Calu3 (cell line): ENCODE data around the gene IFNA4. TPM values are rescaled to one million over a fixed set of nuclear protein-coding genes. Genes with fewer than 3 reads are reported as not detected.
"Not testable (repeated sequence)": the region's sequence is repeated elsewhere in the genome, so short reads cannot be mapped to it uniquely, and the experiment has no call there.

ENCODE experiments used
- BruUV-seq: library from RNA; stranded (reverse); fragments of 400-500 nt; replicated peaks from 2 replicates; lab custom pipeline; 2021; lab: Mats Ljungman, UMichigan
- CTCF ChIA-PET: fragments of 300-600 bp; sonication (Branson Sonifier 250); formaldehyde crosslinking; loops from one replicate; lab custom pipeline; 2022; ENCODE audit warnings: antibody characterized with exemption; lab: Charles Lee
- DNase-seq: peaks from one replicate; pipeline ENCODE4 v3.0.0; 2022
- H3K27ac Mint-ChIP-seq: one replicate; pipeline ENCODE4 v1.8.0; 2022; ENCODE audit warnings: mixed read lengths; ENCODE audit not compliant: unreplicated experiment
- H3K27me3 Mint-ChIP-seq: one replicate; pipeline ENCODE4 v1.8.0; 2022; ENCODE audit warnings: mixed read lengths; ENCODE audit not compliant: unreplicated experiment
- H3K36me3 Mint-ChIP-seq: one replicate; pipeline ENCODE4 v1.8.0; 2022; ENCODE audit warnings: mild to moderate bottlenecking, moderate library complexity, mixed read lengths; ENCODE audit not compliant: insufficient read depth, unreplicated experiment
- H3K4me1 Mint-ChIP-seq: one replicate; pipeline ENCODE4 v1.8.0; 2022; ENCODE audit warnings: mild to moderate bottlenecking, low read depth, mixed read lengths; ENCODE audit not compliant: unreplicated experiment
- H3K4me3 Mint-ChIP-seq: one replicate; pipeline ENCODE4 v1.8.0; 2022; ENCODE audit warnings: mild to moderate bottlenecking, low read depth, moderate library complexity, mixed read lengths; ENCODE audit not compliant: unreplicated experiment
- H3K9me3 Mint-ChIP-seq: one replicate; pipeline ENCODE4 v1.8.0; 2022; ENCODE audit warnings: low read depth, mixed read lengths; ENCODE audit not compliant: unreplicated experiment
- CTCF ChIP-seq: fragments of 200-600 bp; IDR thresholded peaks from one replicate; pipeline ENCODE4 v1.8.0; 2022; ENCODE audit warnings: antibody characterized with exemption; ENCODE audit not compliant: unreplicated experiment
- intact Hi-C: fragments of 100-400 bp; cut with micrococcal nuclease; formaldehyde crosslinking; loops from one replicate; pipeline ENCODE4 v1.10.0; 2022; ENCODE audit not compliant: unreplicated experiment
- total RNA-seq: library from RNA; stranded (reverse); gene quantifications from 2 replicates; pipeline ENCODE4 v1.2.3, GENCODE V29; 2022

Gene IFNA4
- total RNA-seq, 1 experiment from 2014 or later, result not detected

DNA sequence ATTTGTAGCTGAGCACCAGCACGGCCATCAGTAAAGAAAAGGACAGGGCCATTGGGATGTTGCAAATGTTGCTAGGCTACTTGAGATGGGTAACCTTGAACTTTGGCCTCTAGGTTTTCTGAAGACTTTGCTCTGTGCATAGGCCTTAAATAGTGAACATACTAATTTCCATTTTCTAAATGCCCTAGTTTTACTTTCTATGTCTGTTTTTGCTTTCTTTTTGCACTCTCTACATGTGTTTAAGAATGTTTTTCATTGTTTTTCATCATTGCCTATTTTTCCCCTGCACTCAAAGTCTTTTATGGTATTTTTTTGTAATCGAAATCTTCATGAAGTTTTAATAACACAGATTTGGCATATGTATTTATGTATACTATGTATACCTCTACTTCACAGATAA, 40.7 kb upstream of the IFNA4 start, which contains the start of gene IFNA17:
IFNA17 (minus strand) TSS at position 101 of the 400 bp plus-strand sequence; CDS start at position 52, 49 bp downstream.
- no peak for DNase-seq
- Mint-ChIP-seq H3K4me3 (no peak within 1 kb of the TSS), H3K4me1 (no peaks in the 10 kb centered on the region), H3K27ac (no peak within 1 kb of the TSS), H3K36me3 (no peaks in the 10 kb centered on the region), H3K27me3 (no peaks in the 10 kb centered on the region), H3K9me3 (peaks cover 2% of the 10 kb centered on the region)
- intact Hi-C loops, result no loop called here
- TF ChIP-seq CTCF, result no peak
- CTCF ChIA-PET, result no interaction called here
- no TSS peak for BruUV-seq

DNA sequence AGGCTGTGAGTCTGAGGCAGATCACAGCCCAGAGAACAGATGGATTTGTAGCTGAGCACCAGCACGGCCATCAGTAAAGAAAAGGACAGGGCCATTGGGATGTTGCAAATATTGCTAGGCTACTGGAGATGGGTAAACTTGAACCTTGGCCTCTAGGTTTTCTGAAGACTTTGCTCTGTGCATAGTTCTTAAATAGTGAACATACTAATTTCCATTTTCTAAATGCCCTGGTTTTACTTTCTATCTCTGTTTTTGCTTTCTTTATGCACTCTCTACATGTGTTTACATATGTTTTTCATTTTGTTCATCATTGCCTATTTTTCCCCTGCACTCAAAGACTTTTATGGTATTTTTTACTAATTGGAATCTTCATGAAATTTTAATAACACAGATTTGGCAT, 29.8 kb upstream of the IFNA4 start, which contains the start of gene IFNA16:
IFNA16 (minus strand) TSS at position 101 of the 400 bp plus-strand sequence; CDS start at position 95, 6 bp downstream.
- BruUV-seq, H3K4me1 Mint-ChIP-seq, H3K27ac Mint-ChIP-seq, intact Hi-C loops, H3K9me3 Mint-ChIP-seq, H3K4me3 Mint-ChIP-seq, DNase-seq, H3K36me3 Mint-ChIP-seq, CTCF ChIA-PET: not testable (repeated sequence)
- peaks cover 21% of the 10 kb centered on the region for H3K27me3 Mint-ChIP-seq

DNA sequence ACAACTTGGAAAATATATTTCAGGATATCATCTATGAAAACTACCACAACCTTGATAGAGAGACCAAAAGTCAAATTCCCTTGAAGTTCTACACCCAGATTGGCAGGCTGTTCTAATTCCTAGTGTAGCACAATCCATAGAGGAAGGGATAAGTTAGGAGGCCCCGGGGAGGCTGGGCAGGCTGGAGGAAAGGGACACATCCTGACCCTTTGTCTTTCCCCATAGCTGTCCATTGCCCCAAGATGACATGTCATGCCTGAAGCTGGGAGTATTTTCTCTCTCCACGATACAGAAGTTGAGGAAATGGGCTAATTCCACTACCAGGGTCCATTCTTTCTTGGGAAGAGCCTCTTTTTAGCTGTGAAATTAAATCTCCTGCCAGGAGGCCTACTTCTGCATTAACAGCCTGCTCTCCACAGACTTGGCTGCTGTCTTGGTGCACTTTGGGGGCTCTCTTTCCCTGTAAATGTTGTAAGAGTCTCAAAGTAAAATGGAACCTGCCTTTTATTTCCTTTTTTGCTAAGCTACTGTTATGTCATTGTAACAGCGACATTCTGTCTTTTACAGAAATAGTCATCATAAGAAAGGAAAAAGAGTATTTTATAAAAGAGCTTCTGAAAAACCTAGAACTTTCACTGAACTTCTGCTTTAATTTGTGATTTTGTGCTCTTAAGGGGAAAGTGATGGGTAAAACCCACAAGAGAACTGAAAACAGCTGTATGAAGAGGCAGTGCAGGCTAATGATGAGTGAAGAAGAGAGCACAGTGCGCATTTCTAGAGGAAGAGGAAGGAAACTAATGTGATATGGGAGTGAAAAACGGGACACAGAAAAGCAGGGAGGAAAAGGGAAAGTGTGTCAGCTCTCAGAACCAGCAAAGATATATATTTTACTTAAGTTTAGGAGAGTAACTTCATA, 26.3 kb upstream of the IFNA4 start:
- CTCF ChIA-PET, result interaction anchor here (1.7 kb wide), 1 partner anchor 18 kb away, joined by 10 read pairs; no protein-coding TSS in a partner anchor
- H3K4me1 Mint-ChIP-seq, intact Hi-C loops, H3K36me3 Mint-ChIP-seq, DNase-seq, H3K9me3 Mint-ChIP-seq, BruUV-seq, H3K4me3 Mint-ChIP-seq, H3K27ac Mint-ChIP-seq, H3K27me3 Mint-ChIP-seq: not testable (repeated sequence)

DNA sequence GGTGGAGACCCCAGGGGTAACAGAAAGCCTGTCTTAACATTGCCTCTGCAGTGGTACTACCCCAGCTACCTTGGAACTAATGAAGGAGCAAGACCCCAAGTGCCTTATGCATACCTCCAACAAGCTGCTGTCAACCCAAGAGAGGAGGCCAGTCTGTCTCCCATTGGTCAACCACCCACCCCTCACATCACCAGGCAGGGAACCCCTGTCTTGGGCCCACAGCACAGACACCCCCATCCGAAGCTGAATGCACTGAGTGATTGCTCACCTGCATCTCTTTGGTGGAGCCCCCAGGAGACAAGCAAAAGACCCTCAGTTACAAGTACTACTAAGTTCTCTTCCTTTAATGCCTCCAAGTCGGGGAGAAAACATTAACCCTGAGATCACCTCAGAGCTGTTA, 24.8 kb upstream of the IFNA4 start:
- H3K4me1 Mint-ChIP-seq, BruUV-seq, intact Hi-C loops: not testable (repeated sequence)

DNA sequence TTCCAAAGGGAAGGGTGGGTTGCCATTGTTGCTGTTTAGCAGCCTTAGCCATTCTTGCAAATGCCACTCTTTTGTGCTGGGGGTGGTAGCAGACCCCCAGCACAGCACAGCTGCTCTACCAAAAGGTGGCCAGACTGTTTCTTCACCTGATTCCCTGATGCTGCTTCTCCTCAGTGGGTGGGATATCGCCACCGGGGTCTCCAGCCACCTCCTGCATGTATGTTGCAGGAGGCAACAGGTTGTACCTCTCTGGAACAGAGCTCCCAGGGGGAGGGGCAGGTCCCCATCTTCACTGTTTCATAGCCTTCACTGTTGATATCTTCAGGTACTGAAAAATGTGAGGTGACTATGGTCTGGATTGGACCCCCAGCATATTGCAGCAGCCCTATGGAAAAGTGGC, 23.4 kb upstream of the IFNA4 start:
- DNase-seq, H3K36me3 Mint-ChIP-seq, H3K27ac Mint-ChIP-seq, H3K4me3 Mint-ChIP-seq, H3K4me1 Mint-ChIP-seq, intact Hi-C loops, CTCF ChIA-PET, H3K9me3 Mint-ChIP-seq, BruUV-seq, H3K27me3 Mint-ChIP-seq: not testable (repeated sequence)

More for the DNA sequence above, 24.8 kb upstream of the IFNA4 start:
- H3K27me3 Mint-ChIP-seq, H3K4me3 Mint-ChIP-seq, H3K9me3 Mint-ChIP-seq, H3K36me3 Mint-ChIP-seq, DNase-seq, H3K27ac Mint-ChIP-seq: not testable (repeated sequence)
- CTCF ChIA-PET, result interaction anchor here (0.5 to 1.7 kb wide), 2 partner anchors 17 to 53 kb away, joined by 4 to 10 read pairs; no protein-coding TSS in a partner anchor

DNA sequence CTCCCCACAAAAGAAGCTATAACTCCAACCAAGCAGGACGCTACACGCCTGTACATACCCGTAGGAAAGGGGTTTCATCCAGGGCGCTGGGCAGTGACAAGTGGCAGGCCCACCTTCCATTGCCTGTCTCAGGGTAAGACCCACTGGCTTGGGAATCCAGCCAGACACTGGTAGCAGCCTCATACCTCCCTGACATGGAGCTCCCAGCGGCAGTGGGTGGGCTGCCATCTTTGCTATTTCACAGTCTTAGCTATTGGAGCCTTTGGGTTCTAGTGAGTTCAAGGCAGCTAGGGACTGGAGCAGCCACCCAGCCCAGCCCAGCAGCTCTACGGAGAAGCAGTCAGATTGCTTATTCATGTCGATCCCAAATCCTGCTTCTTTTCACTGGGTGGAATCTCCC, 22.9 kb upstream of the IFNA4 start:
- DNase-seq, result no peak
- no peaks in the 10 kb centered on the region for H3K27me3 Mint-ChIP-seq
- H3K4me1 Mint-ChIP-seq, result no peaks in the 10 kb centered on the region
- BruUV-seq, result no TSS peak
- no peak overlapping the region for H3K27ac Mint-ChIP-seq
- no peak overlapping the region for H3K4me3 Mint-ChIP-seq
- intact Hi-C loops, result no loop called here
- TF ChIP-seq CTCF, result no peak
- H3K36me3 Mint-ChIP-seq, result no peaks in the 10 kb centered on the region
- CTCF ChIA-PET, result no interaction called here
- no peaks in the 10 kb centered on the region for H3K9me3 Mint-ChIP-seq

- H3K27me3 Mint-ChIP-seq, CTCF ChIA-PET, DNase-seq, H3K4me1 Mint-ChIP-seq, H3K4me3 Mint-ChIP-seq, H3K36me3 Mint-ChIP-seq, H3K27ac Mint-ChIP-seq, intact Hi-C loops, H3K9me3 Mint-ChIP-seq, BruUV-seq: not testable (repeated sequence)
Measured at GRCh38 chr9:21207043-21207442, 19.7 kb upstream of the IFNA4 start, which contains the start of gene IFNA10. Gene IFNA10 (minus strand): TSS chr9:21207143. CDS start chr9:21207097, 46 bp downstream.
